SHP77 treated with DMSO at 0.1 percent for 48 hours (cell line): ENCODE results near the gene MACF1.

Experiments used
- DNase-seq: peaks from one replicate; lab custom pipeline; 2025; lab: John Stamatoyannopoulos, UW

MACF1 gene

GRCh38 chr1:39261712-39262221 lies 57.3 kb downstream of the MACF1 start:
- no peak for DNase-seq

GRCh38 chr1:39262802-39263201 lies 58.3 kb downstream of the MACF1 start:
- DNase-seq = no peak

DNA sequence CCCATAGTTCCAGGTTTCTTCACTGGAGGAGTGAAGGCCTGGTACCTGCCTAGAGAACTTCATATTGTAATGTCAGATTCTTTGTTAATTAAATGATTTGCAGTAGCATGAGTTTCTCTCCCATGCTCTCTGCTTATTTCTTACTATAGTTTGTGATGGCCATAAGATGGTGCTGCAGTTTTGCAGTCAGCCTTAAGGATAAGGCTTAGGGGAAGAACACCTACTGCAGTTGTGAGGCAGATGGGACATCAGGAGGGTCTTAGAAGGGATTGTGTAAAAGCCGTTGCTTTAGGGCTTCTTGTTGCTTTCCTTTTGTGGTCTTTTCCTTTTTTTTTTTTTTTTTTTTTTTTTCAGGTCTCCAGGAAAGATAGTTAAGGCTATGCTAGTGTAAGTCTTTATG lies 61.8 kb downstream of the MACF1 start:
- no peak for DNase-seq

DNA sequence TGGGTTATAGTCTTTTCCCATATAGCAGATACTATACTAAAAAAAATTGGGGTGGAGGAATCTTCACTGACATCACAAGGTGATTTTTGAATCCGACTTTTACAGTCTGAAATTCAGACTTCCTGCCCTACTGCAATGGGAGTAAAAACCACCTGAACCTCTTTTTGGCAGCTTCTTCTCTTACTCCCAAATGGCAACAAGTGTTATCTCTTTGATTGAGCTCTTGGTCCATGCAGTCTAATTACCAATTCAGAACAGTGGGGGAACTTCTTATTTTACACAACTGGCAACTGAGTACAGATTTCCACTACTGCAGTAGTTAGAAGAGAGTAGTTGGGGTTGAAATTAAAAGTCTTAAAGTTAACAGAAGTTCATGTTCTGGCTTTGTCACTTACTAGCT lies 62.3 kb downstream of the MACF1 start:
- no peak for DNase-seq

DNA sequence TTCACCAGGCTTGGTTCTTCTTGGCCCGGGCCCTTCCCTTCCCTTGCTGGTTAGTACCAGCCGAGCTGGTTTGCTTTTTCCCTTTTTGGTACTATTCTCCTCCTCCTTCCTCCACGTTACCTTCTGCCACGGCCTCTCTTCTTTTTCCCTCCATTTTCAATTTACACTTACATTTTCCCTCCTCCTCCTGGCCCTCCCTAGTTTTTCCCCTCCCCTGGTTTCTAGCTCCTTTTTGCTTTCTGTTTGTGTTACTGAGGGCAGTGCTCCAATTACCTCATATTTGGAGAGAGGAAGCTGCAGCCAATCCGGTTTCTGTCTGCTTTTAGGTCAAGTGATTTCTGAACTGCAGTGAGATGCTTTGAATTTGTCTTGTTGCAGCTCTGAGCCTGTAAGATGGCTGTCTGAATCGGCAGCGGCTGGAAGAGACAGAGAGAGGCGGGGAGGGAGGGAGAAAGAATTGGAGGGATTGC lies 63.7 kb downstream of the MACF1 start:
- peak; percentile 78 for DNase-seq

DNA sequence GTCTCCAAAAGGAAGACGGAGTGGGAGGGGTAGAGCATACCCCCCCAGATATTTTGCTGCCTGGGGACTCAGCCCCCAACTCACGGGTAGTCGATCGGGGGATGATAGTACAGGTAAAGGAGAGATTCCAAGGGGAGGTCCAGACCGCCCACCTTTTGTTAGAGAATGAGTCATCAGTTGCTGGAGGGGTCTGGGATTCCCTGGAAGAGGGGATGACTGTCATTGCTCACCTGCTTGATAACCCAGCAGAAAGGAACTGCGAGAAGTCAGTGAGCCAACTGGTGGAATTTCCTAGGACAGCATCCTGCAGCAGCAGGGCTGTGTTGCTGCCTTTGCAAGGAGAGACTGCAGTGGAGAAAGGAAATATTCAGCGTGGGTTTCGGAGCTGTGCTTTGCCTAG lies 64.4 kb downstream of the MACF1 start:
- no peak for DNase-seq

DNA sequence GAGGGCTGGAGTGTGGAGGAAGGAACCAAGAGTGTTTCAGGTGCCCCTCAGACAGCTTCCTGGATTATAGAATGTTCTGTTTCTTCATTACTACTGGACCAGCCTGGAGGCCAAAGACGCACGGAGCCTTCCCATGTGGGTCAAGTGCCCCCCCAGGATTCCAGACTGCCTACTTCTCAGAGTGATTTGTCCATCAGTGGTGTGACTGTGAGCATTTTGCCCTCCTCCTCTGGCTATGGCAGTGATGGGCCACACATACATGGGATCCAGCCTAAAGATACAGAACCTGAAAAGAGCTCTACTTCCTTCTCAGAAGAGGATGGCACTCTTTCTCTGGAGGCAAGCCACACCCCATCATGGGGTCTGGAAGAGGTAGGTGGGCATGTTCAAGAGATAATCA lies 64.9 kb downstream of the MACF1 start:
- DNase-seq = no peak

DNA sequence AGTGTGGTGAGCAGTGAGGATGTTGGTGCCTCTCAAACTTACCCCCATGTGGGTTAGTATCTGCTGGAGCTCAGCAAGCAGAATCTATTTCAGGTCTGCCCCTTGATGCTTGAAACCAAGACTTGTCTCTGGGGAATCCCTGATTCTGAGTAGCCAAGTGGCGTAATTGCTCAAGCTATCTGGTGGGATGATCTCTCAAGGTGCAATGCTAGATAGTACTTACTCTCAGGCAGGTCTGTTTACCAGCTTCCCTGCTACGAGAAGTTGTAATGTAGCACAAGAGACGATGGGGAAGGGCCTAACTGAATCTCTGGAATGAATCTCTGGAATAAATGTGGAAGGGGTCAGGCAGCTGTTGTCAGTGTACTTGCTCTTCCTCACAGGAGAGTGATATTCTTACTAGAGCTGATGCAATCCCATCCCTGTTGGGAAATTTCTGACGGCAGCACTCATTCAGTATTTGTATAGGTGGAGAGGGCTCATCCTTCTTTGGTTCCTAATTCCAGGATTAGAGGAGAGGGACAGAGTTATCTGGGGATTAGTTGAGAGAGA lies 65.4 kb downstream of the MACF1 start:
- peak; percentile 23 for DNase-seq

DNA sequence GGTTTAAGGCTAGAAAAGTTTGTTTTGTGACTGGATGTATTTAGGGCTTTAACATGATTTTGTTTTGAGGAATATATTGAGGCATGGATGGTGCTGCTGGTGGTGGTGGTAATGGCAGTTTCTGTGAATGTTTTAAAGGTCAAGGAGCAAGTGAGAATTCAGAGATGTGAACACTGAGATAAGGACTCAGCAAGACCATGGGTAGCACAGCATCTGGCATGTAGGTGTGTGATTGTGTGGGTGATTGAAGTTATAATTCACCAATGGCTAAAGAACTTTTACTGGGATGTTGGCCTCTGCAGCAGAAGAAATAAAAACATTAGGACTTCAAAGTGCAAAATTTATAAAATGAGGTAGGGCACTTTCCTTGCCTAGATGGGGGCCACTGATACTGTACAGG lies 65.9 kb downstream of the MACF1 start:
- DNase-seq = no peak

DNA sequence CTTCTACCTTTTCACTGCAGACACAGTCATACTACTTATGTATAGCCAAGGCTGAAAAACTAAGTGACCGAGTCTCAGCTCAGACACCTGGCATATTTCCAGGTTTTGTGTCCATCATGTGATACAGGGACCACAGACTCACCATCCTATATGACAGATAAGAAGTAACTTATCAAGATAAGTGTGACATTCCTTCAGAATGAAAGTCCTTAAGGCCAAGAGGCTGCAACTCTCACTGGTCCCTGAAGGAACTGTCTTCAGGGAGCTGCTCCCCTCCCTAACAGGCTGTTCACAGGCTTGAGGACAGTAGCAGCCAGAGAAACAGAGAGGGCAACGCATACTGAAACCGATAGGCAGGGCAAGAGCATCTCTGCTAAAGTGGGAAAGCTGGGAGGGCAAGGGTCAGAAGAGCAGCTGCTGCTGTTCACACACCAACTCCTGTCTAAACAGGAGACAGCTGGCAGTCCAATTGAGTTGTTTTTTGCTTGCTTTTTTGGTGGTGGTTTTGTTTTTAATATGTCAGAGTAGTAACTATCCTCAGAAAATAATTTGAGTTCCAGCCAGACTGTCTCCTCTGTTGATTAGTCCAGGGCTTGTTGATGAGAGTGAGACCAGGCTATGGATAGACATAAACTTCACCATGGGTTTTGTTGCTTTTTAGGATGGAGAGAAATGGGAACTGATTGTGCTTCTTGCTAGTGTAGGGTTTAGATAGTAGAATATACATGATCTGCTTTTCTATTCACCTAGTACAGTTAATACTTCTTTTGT lies 67.7 kb downstream of the MACF1 start:
- DNase-seq = peak; percentile 86

DNA sequence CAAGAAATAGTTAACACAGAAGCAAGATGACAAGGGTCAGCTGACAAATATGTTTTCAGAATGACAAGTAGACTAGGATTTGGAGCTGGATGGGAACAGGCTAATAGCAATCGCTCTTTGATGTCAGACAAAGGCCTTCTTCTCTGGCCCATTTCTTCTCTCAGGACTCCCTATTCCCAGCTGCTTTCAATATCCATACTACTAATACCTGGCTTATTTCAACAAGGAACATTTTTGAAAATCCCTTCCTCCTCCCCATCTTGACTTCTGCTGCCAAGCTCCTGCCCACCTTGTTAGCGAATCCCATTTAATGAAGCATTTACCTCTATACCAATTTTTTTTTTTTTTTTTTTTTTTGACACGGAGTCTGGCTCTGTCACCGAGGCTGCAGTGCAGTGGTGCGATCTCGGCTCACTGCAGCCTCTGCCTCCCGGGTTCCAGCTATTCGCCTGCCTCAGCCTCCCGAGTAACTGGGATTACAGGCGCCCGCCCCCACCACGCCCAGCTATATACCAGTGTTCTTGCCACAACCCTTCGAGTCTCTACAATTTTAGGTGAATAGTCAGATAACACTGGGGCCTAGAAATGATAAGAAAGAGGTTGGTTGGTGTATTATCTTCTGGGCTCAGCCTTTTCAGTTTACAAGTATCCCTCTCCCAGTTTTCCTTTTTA lies 68.4 kb downstream of the MACF1 start:
- peak; percentile 36 for DNase-seq

DNA sequence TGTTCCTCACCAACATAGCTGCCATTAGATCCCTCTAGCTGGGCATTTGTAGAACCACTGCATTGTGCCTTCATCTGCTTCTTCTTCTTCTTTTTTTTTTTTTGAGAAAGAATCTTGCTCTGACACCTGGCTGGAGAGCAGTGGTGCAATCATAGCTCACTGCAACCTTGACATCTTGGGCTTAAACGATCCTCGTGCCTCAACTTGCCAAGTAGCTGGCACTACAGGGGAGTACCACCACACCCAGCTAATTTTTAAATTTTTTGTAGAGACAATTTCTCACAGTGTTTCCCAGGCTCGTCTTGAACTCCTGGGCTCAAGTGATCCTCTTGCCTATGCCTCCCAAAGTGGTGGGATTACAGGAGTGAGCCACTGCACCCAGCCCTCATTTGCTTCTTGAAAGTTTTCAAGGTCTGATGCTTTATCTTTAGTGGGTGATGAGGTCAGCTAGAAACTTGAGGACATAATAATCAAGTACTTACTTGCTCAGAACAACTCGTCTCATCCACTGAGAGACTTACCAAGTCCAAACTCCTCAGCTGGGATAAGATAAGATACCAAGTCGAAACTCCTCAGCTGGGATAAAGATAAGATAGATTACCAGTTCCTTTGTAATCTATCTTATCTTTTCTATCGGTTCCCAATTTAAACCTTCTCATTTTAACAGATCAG lies 71.5 kb downstream of the MACF1 start:
- no peak for DNase-seq

DNA sequence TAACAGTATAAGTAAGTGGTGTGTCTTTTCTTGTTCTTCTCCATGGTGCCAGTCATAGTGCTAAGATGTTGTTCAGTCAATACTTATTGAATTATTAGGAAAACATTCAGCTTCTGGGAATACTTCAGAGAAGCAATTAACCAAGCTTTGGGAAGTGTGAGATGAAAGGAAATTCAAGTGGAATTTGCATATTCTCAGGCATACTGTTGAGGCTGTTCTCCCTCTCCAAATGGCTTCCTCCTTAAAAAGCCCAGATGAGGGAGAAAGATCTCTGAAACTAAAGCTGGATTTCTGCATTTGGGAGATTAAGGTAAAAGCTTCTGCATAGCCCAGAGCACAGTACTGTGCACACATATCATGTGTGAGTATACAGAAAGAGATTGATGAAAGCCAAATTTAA lies 73.4 kb downstream of the MACF1 start:
- DNase-seq = no peak

DNA sequence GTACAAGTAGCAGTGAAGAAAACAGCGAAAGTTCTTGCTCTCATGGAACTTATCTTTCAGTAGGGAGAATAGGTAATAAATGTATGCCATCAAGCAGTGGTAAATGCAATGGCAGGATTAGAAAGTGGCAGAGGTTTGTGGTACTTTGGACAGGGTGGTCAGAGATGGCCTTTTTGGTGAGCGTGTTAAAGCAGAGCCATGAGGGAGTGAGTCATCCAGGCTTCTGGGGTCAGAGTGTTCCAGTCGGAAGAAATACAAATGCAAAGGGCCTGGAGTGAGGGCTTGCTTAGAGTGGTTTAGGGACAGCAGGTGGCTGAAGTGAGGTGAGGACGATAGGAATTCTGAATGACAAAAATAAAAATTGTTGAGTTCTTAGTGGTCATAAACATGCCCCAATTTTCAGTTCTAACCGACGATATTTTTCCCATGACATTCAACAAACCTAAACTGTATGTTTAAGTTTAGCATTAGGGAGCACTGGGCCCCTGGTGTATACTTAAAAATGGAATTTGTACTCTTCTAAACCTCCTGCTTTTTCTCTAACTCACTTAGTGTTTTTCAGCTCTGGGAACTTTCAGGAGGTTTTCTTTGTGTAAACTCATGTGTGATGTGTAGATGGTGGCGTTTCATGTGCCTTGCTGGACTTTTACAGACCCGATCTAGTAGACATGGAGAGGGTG lies 78.2 kb downstream of the MACF1 start:
- DNase-seq = no peak

GRCh38 chr1:39283858-39284257 lies 79.4 kb downstream of the MACF1 start:
- DNase-seq = no peak

DNA sequence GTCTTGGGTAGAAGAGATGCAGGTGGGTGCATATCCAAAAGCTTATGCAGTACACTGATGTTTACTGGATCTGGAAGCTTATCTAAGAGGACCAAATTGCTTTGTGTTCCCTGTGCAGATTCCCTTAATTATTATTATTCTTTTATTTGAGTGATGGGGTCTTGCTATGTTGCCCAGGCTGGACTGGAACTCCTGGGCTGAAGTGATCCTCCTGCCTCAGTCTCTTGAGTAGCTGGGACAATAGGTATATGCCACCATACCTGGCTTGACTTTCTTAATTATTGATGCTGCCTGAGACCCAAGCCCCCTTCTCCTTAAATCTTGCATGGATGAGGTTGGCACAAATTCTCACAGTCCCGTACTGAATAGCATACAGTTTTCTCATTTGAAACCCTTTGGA lies 83.0 kb downstream of the MACF1 start:
- no peak for DNase-seq

DNA sequence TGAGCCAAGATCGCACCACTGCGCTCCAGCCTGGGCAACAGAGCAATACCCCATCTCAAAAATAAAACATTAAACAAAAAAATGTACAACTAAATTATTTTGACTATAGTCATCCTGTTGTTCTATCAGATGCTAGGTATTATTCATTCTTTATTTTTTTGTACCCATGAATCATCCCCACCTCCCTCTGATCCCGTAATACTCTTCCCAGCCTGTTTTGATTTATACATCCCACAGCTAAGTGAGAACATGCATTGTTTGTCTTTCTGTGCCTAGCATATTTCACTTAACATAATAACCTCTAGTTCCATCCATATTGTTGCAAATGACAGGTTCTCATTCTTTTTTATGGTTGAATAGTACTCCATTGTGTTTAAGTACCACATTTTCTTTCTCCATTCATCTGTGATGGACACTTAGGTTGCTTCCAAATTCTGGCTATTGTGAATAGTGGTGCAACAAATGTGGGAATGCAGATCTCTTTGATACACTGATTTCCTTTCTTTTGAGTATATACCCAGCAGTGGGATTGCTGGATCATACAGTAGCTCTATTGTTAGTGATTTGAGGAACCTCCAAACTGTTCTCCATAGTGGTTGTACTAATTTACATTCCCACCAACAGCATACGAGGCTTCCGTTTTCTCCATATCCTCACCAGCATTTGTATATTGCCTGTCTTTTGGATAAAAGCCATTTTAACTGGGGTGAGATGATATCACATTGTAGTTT lies 84.4 kb downstream of the MACF1 start:
- DNase-seq = no peak

GRCh38 chr1:39292401-39292800 lies 87.9 kb downstream of the MACF1 start:
- DNase-seq = no peak

GRCh38 chr1:39293375-39294070 lies 89.0 kb downstream of the MACF1 start:
- DNase-seq = no peak

DNA sequence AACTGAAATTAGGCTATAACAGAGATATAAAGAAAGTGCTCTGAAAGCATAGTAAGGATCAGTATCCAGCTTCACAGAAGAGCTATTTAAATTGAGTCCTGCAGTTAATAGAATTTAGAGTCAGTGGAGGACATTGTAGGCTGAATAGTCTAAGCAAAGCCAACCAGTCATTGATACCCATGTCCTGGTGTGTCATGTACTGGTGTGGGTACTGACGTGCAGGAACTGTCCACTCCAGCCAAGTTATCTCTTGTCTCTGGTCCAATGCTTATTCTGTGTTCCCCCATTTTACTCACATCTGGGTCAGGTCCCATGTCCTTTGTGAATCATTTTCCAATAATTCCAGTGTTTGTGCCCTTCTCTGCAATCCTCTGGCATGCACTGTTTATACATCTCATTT lies 90.0 kb downstream of the MACF1 start:
- DNase-seq = no peak

DNA sequence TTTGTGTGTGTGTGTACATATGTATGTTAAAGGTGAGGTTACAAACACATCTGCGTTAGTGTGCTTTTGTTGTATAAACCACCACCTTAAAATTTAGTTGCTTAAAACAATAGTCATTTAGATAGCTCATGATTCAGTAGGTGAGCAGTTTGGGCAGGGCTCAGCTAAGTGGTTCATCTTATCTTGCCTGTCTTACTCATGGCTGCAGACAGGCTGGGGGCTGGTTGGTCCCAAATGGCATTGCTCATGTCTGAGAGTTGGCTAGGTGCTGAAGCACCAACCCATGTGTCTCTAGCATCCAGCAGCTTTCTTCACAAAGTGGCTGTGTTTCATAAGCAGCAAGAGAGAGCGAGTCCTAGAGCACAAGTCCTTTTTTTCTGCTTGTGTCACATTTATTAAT lies 91.4 kb downstream of the MACF1 start:
- DNase-seq = no peak
